GM21723 (cell line): ENCODE data around the gene UBE2A.
A peak's percentile ranks its signal among the peaks of the same experiment; 100 is the strongest.

ENCODE experiments used
- ATAC-seq: cut with Tn5 transposase; IDR thresholded peaks from one replicate; pipeline ENCODE4 v1.9.1; 2021; ENCODE audit warnings: mild to moderate bottlenecking, moderate library complexity; ENCODE audit not compliant: unreplicated experiment

Gene UBE2A

DNA sequence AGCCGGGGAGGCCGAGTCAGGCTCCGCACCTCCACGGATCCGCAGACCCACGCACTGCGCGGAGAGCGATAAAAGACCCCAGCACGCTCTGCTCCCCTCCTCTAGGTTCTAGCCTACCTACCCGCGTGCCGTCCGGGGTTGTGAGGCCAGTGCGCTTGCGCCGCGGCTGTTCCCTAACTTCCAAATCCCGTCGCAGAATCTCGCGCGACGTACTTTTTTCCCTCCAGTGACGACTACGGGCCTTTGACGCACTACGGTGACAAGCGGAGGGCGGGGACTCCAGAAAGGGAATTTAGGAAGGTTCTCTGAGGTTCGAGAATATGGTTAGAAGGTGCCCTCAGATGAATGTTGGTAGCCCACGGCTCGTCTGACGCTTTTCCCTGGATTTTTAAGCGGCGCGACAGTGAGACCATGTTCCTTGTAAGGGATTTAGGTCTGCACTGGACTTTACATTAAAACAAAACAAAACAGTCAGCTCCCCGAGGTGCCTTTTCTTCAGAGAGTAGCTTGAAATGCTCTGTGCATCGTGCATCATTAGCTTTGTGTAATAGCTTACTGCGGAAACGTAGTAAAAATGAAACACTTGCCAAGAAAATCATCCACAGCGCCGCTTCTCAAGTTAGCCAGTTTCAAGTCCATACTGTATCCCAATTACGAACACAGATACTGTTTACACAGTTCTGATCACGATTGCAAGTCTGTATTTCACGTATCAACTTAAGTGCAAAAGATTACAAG lies 32.1 kb downstream of the UBE2A start, which contains the start of gene NKRF:
NKRF (minus strand) TSS at position 145 of the 738 bp plus-strand sequence.
- ATAC-seq = peak; percentile 82

DNA sequence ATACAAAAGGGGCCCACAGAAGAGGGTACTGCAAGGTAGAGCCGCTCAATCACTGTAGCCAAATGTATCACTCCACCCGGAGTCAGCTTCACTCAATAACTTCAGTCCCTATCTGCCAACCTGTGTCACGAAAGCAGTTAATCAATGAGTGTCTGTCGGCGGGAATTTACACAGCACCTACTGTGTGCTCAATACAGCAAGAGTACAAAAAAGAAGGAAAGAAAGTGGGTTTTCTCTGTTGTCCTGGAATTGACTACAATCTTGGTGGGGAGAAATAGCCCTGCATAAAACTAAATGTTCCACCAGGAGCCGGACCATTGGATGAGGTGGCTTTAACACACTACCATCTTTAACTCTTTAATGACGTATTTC lies 32.6 kb downstream of the UBE2A start:
- ATAC-seq = no peak

GRCh38 chrX:119614776-119615175 lies 40.4 kb downstream of the UBE2A start:
- no peak for ATAC-seq

DNA sequence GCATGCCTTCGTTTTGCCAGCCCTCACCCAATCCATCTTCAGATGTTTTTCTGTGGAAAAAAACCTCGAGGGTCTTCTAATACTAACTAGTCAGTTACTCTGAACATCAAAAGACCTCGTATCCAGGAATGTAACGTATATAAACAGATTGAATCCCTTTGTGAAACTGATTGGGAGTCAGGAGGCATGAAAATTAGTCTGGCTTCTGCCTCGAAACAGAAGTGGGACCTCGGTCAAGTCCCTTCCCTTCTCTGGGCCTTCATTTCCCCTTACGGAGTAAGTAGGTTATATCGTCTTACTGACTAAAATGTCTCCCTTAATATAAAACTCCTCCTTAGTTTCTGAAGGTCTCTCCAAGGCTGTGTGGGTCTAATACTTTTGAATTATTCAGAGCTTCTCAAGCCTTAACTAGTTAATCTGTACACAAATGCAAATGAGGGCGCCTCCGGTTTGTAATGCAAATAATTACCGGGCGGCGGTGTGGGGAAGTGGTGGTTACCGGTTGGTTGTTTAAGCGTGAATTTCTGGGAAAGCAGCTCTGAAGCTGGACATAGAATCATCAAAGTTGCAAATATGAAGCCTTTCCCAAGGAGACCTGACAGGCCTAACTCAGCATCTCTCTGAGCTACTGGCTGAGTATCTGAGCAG lies 43.3 kb downstream of the UBE2A start:
- ATAC-seq = peak; percentile 58

GRCh38 chrX:119618439-119618838 lies 44.1 kb downstream of the UBE2A start:
- ATAC-seq = no peak

DNA sequence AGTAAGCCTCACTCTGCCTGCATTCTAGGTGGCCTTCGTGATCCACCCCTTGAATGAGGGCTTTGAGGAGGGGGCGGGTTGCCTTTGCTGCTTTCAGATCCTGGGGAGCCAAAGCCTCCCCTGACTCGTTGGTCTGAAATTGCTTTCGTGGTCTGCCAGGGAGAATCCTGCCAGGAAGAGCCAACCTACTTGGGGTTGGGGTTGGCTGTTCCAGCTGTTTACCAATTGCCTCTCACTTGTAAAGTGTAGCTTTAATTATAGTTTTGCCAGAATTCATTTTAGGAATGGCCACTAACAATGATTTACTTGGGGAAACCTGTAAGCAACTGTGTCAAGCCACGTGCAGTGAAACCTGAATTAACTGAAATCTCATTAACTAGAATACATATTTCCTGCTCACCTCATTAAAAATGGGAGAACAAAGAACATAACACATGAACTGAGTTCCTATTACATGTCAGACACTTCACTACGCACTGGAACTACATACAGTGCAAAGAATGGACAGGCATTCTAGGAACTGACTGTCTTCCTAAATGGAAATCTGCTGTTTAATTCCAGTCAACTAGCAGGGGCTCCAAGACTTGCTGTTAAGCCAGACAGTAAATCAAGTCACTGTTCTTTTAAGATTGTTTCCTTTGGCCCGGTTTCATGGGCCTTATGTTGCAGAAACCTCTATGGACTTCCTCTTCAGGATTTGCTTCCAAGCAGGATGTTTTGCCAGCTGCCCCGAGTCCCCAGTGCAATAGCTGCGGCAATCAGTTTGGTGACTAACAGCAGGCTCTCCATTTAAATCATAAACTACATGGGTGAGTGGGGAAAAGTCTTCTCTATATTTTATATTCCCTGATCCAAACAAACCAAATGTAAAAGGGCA lies 48.2 kb downstream of the UBE2A start:
- no peak for ATAC-seq

DNA sequence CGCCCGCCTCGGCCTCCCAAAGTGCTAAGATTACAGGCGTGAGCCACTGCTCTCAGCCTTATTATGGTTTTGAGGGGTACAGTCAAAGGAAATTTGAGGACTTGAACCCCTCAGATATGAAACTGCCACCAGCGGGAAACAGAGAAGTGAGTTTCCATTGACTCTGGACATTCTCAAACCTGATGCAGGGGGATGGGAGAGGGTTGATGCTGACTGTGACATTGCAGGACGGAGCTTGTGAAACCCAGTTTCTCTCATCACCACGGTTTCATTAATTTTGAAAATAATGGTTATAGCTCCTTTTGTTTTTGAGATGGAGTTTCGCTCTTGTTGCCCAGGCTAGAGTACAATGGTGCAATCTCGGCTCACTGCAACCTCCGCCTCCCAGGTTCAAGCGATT lies 50.1 kb downstream of the UBE2A start:
- ATAC-seq = no peak

GRCh38 chrX:119624951-119625668 lies 50.7 kb downstream of the UBE2A start:
- ATAC-seq = no peak

GRCh38 chrX:119625843-119626242 lies 51.5 kb downstream of the UBE2A start:
- ATAC-seq = no peak
